H1 (cell line): Measurements from ENCODE around the gene PLB1.

ENCODE experiments used
- ATF2 ChIP-seq: IDR thresholded peaks from 2 replicates; pipeline ENCODE4 v1.6.1; 2012; ENCODE audit warnings: low read length, inconsistent platforms
- ATF3 ChIP-seq: IDR thresholded peaks from 2 replicates; pipeline ENCODE4 v1.6.1; 2011; ENCODE audit warnings: low read depth, mild to moderate bottlenecking, low read length; ENCODE audit not compliant: insufficient read depth
- CHD2 ChIP-seq: IDR thresholded peaks from 2 replicates; pipeline ENCODE4 v1.6.1; 2012; ENCODE audit warnings: low read length, improper control_type of control experiment
- CTCF ChIP-seq, 3 experiments: IDR thresholded peaks; 1 replicate in 2 of 3; 2 replicates in 1 of 3; pipeline versions ENCODE4 v1.5.1 to v1.6.1; 2011; ENCODE audit warnings: low read length in 3 of 3, mild to moderate bottlenecking in 3 of 3, inconsistent platforms in 2 of 3, low read depth in 1 of 3, moderate library complexity in 1 of 3; ENCODE audit not compliant: insufficient read depth in 1 of 3; ENCODE audit errors: control extremely low read depth in 1 of 3
- EGR1 ChIP-seq: IDR thresholded peaks from 2 replicates; pipeline ENCODE4 v1.6.1; 2011; ENCODE audit warnings: low read depth, low read length, borderline replicate concordance
- EP300 ChIP-seq, 2 experiments: IDR thresholded peaks; 1 replicate in 1 of 2; 2 replicates in 1 of 2; pipeline ENCODE4 v1.6.1; 2011 to 2012; ENCODE audit warnings: low read depth in 2 of 2, low read length in 2 of 2, mild to moderate bottlenecking in 2 of 2, borderline replicate concordance in 1 of 2, inconsistent platforms in 1 of 2, moderate library complexity in 1 of 2
- EZH2 ChIP-seq: fragments of 200-600 bp; sonication (generic); IDR thresholded peaks from 2 replicates; pipeline ENCODE4 v1.7.1; 2012; ENCODE audit warnings: low read depth, mild to moderate bottlenecking, moderate library complexity, low read length, inconsistent platforms; ENCODE audit not compliant: severe bottlenecking
- FOSL1 ChIP-seq: IDR thresholded peaks from 2 replicates; pipeline ENCODE4 v1.6.1; 2011; ENCODE audit warnings: mild to moderate bottlenecking, low read depth, low read length, moderate library complexity; ENCODE audit not compliant: insufficient read depth
- GABPA ChIP-seq: IDR thresholded peaks from 2 replicates; pipeline ENCODE4 v1.6.1; 2011; ENCODE audit warnings: mild to moderate bottlenecking, low read length, moderate library complexity, borderline replicate concordance; ENCODE audit not compliant: insufficient read depth
- KDM4A ChIP-seq: IDR thresholded peaks from one replicate; pipeline ENCODE4 v1.7.1; 2012; ENCODE audit warnings: low read depth, mild to moderate bottlenecking, moderate library complexity, low read length, inconsistent platforms; ENCODE audit not compliant: severe bottlenecking
- POLR2A ChIP-seq, 2 experiments: IDR thresholded peaks; 1 replicate in 1 of 2; 2 replicates in 1 of 2; pipeline ENCODE4 v1.6.1; 2011; ENCODE audit warnings: low read depth in 2 of 2, low read length in 2 of 2, mild to moderate bottlenecking in 2 of 2; ENCODE audit errors: control extremely low read depth in 1 of 2
- POLR2AphosphoS5 ChIP-seq: IDR thresholded peaks from 2 replicates; pipeline ENCODE4 v1.6.1; 2011; ENCODE audit warnings: low read depth, low read length
- SIRT6 ChIP-seq: IDR thresholded peaks from one replicate; pipeline ENCODE4 v1.7.1; 2012; ENCODE audit warnings: low read length, inconsistent platforms
- YY1 ChIP-seq: IDR thresholded peaks from 2 replicates; pipeline ENCODE4 v1.6.1; 2011; ENCODE audit warnings: low read depth, mild to moderate bottlenecking, low read length

- TF ChIP-seq POLR2A (IDR thresholded peaks at IDR 0.05; ENCODE audit: control extremely low read depth in 1 of 2, low read depth in 2 of 2, low read length in 2 of 2): no peak
- TF ChIP-seq ATF2: no peak
- TF ChIP-seq KDM4A: no peak
- TF ChIP-seq POLR2AphosphoS5: no peak
- TF ChIP-seq SIRT6: no peak
- TF ChIP-seq EP300 (IDR thresholded peaks at IDR 0.05; ENCODE audit: borderline replicate concordance in 1 of 2, low read depth in 2 of 2, low read length in 2 of 2): no peak
- TF ChIP-seq CTCF (IDR thresholded peaks at IDR 0.05; ENCODE audit: control extremely low read depth in 1 of 3, insufficient read depth in 1 of 3, low read depth in 1 of 3, low read length in 3 of 3): no peak
- no peak for TF ChIP-seq GABPA
- TF ChIP-seq EZH2: no peak
- TF ChIP-seq YY1: no peak
- TF ChIP-seq FOSL1: no peak
- no peak for TF ChIP-seq CHD2
- TF ChIP-seq EGR1: no peak
- no peak for TF ChIP-seq ATF3
These were observed 182.5 kb downstream of the PLB1 start for GRCh38 chr2:28678175-28678855.
